Stimulated activated CD4-positive, alpha-beta T cell treated with anti-CD3 and anti-CD28 coated beads, Interleukin-12 subunit alpha, Interleukin-12 subunit beta, amount 100 ng/mL, for 48 hours (primary cell): ENCODE data around the gene COL9A3.
"Not testable (repeated sequence)": the region's sequence is repeated elsewhere in the genome, so short reads cannot be mapped to it uniquely, and the experiment has no call there.

Experiments
- DNase-seq, 3 donors: peaks; one replicate each; pipeline ENCODE4 v3.0.0-alpha.2; 2020; ENCODE audit warnings: low read depth in 2 of 3, low spot score in 1 of 3

The COL9A3 gene

GRCh38 chr20:62832951-62833391, 16.1 kb downstream of the COL9A3 start:
- no peak for DNase-seq

- no peak for DNase-seq
Measured at GRCh38 chr20:62834967-62835730, 18.3 kb downstream of the COL9A3 start.

- no peak for DNase-seq
Measured at GRCh38 chr20:62835931-62836861, 19.3 kb downstream of the COL9A3 start.

GRCh38 chr20:62836967-62837490, 20.2 kb downstream of the COL9A3 start:
- DNase-seq = no peak

- DNase-seq = no peak
Measured at GRCh38 chr20:62837790-62838127, 20.9 kb downstream of the COL9A3 start.

GRCh38 chr20:62838128-62838891, 21.5 kb downstream of the COL9A3 start:
- no peak for DNase-seq

- no peak for DNase-seq
Measured at GRCh38 chr20:62839261-62839660, 22.4 kb downstream of the COL9A3 start.

- no peak for DNase-seq
Measured at GRCh38 chr20:62839816-62840215, 23.0 kb downstream of the COL9A3 start.

- DNase-seq = no peak
Measured at GRCh38 chr20:62840244-62841197, 23.7 kb downstream of the COL9A3 start.

GRCh38 chr20:62841705-62842212, 24.9 kb downstream of the COL9A3 start:
- no peak for DNase-seq

- no peak for DNase-seq
Measured at GRCh38 chr20:62843656-62844055, 26.8 kb downstream of the COL9A3 start.

- no peak for DNase-seq
Measured at GRCh38 chr20:62844182-62844581, 27.3 kb downstream of the COL9A3 start.

- DNase-seq = no peak
Measured at GRCh38 chr20:62845416-62846160, 28.7 kb downstream of the COL9A3 start.

- DNase-seq = no peak
Measured at GRCh38 chr20:62846166-62846890, 29.5 kb downstream of the COL9A3 start.

- DNase-seq = not testable (repeated sequence)
Measured at GRCh38 chr20:62848917-62849316, 32.1 kb downstream of the COL9A3 start.

- no peak for DNase-seq
Measured at GRCh38 chr20:62849431-62849830, 32.6 kb downstream of the COL9A3 start.

- DNase-seq = no peak
Measured at GRCh38 chr20:62850333-62850974, 33.6 kb downstream of the COL9A3 start.

GRCh38 chr20:62852196-62852595, 35.3 kb downstream of the COL9A3 start:
- DNase-seq = no peak
